ENCODE data around the gene RPL7A. TPM values are rescaled to one million over a fixed set of nuclear protein-coding genes. Genes with fewer than 3 reads are reported as not detected.
A peak's percentile ranks its signal among the peaks of the same experiment; 100 is the strongest.

RPL7A gene
- total and polyA plus RNA-seq, 2 of the 4 experiments (the other 2 are of a cell fraction), result 3,220 to 4,096 TPM

DNA sequence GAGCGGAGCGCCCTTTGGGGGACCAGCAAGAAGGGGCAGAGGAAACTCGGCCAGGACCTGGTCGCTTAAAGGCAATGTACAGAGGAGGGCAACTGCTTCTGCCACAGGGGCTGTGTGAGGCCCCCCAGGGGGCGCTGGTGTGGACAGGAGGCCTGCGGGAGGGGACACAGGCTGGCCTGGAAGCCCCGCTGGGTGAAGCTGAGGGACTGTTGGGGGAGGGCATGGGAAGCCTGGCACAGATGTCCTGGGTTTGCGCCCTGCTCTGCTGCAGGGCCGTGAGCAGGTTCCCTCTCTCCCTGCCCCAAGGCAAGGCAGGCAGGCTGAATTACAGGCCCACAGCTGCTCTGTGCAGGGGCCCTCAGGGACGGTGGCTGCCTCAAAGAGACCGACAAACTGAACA, 5.4 kb upstream of the RPL7A start:
- H3K4me3 ChIP-seq (ENCODE audit: insufficient read depth, low read depth, low read length), result no peak overlapping the region
- H2BK20ac ChIP-seq (ENCODE audit: low read depth, low read length), result no peak overlapping the region
- 0 out of 2 replicates have a peak, but pooled peaks have one; percentile 17 for TF ChIP-seq CTCF (conservative IDR thresholded peaks at IDR 0.05; ENCODE audit: low read depth, low read length)
- TF ChIP-seq RFX5 (IDR thresholded peaks at IDR 0.05; ENCODE audit: low read depth, low read length), result no peak
- ChIA-PET POLR2A (ENCODE audit: unreplicated experiment) (no interaction called here), CTCF (interaction anchor here (0.9 kb wide), 1 partner anchor 13 kb away, joined by 3 read pairs; no protein-coding TSS in a partner anchor)
- H3K4me1 ChIP-seq (ENCODE audit: control insufficient read depth, insufficient read depth, low read length), result peaks cover 7% of the 10 kb centered on the region
- intact Hi-C loops (cut with micrococcal nuclease), result no loop called here
- no peak overlapping the region for H3K4ac ChIP-seq (ENCODE audit: low read depth, low read length)
- H3K14ac ChIP-seq (replicated peaks; ENCODE audit: low read depth, low read length), result no peak overlapping the region
- H2BK5ac ChIP-seq (ENCODE audit: low read depth, low read length, poor library complexity, severe bottlenecking), result no peak overlapping the region
- no peak overlapping the region for H2BK120ac ChIP-seq (ENCODE audit: low read depth, low read length)
- H4K91ac ChIP-seq (ENCODE audit: insufficient read depth, low read depth, low read length), result no peak overlapping the region
- dilution Hi-C loops (cut with HindIII; ENCODE audit: low sequenced_read_pairs, unreplicated experiment), result no loop called here
- no peak overlapping the region for H2AFZ ChIP-seq (replicated peaks; ENCODE audit: low read length, poor library complexity)
- no peaks in the 10 kb centered on the region for H3K9me3 ChIP-seq (ENCODE audit: control insufficient read depth, insufficient read depth, low read length)
- H3K79me1 ChIP-seq (ENCODE audit: low read depth in 1 of 2, low read length in 2 of 2), result peaks cover 15 to 45% of the 10 kb centered on the region in 2 experiments; a peak in 3 of 4 replicates
- no peak overlapping the region for H3K23ac ChIP-seq (ENCODE audit: low read depth, low read length)
- ATAC-seq (ENCODE audit: low read depth) (no peak), DNase-seq (no peak)
- H2AK5ac ChIP-seq (ENCODE audit: low read depth, low read length), result no peak overlapping the region
- no peak overlapping the region for H4K8ac ChIP-seq (ENCODE audit: low read depth in 2 of 2, low read length in 2 of 2)
- H2AK9ac ChIP-seq (replicated peaks; ENCODE audit: low read depth, low read length, poor library complexity), result peak overlapping the region; percentile 37
- H3K9ac ChIP-seq (ENCODE audit: low read depth, low read length), result no peak overlapping the region
- BruUV-seq (replicated peaks), result no TSS peak
- 50% methylated on average over 2 of the region's 11 CpGs; no CpG with 5 or more reads in 1 of the 2 experiments for WGBS, 2 experiments (ENCODE audit: extremely low coverage in 2 of 2, insufficient read length in 1 of 2)
- H3K18ac ChIP-seq (ENCODE audit: low read depth, low read length), result no peak overlapping the region
- in situ Hi-C loops (cut with MboI; ENCODE audit: low sequenced_read_pairs), result no loop called here
- no peak overlapping the region for H2BK15ac ChIP-seq (ENCODE audit: low read depth, low read length)
- no peak overlapping the region for H4K5ac ChIP-seq (ENCODE audit: low read depth, low read length)
- H3K9me1 ChIP-seq (ENCODE audit: insufficient read depth, low read length), result peaks cover 3% of the 10 kb centered on the region; the same call in 1 of the 2 replicates
- H3K27me3 ChIP-seq (ENCODE audit: control insufficient read depth, insufficient read depth, low read length), result no peaks in the 10 kb centered on the region
- peaks cover 10% of the 10 kb centered on the region; the same call in 1 of the 2 replicates for H4K20me1 ChIP-seq (ENCODE audit: insufficient read depth, low read length)
- no peak overlapping the region for H3K27ac ChIP-seq (ENCODE audit: insufficient read depth, low read length)
- no peak overlapping the region for H3K4me2 ChIP-seq (ENCODE audit: low read depth, low read length)
- H3K56ac ChIP-seq (ENCODE audit: extremely low read depth, insufficient read depth, low read length), result no peak overlapping the region
- H3K36me3 ChIP-seq (ENCODE audit: control insufficient read depth, insufficient read depth, low read length), result peaks cover 63% of the 10 kb centered on the region

Data from IMR-90 (cell line).